Activated naive CD8-positive, alpha-beta T cell treated with anti-CD3 and anti-CD28 coated beads, Interleukin-2, amount 50 U/mL, for 24 hours (primary cell): ENCODE measurements around the gene TOGARAM2.

Experiments used
- ATAC-seq: fragments of 150-1000 bp; cut with Tn5 transposase; one replicate; pipeline ENCODE4 v1.10.0; 2021
- DNase-seq: peaks from one replicate; pipeline ENCODE4 v3.0.0; 2021
- H3K27ac Mint-ChIP-seq: one replicate; pipeline ENCODE4 v1.8.0; 2021; ENCODE audit warnings: mild to moderate bottlenecking, mixed read lengths
- H3K27me3 Mint-ChIP-seq: one replicate; pipeline ENCODE4 v1.8.0; 2021; ENCODE audit warnings: mixed read lengths
- H3K36me3 Mint-ChIP-seq: one replicate; pipeline ENCODE4 v1.8.0; 2021; ENCODE audit warnings: low read depth, mixed read lengths
- H3K4me1 Mint-ChIP-seq: one replicate; pipeline ENCODE4 v1.8.0; 2021; ENCODE audit warnings: mixed read lengths
- H3K4me3 Mint-ChIP-seq: one replicate; pipeline ENCODE4 v1.8.0; 2021; ENCODE audit warnings: mild to moderate bottlenecking, moderate library complexity, mixed read lengths
- H3K9me3 Mint-ChIP-seq: one replicate; pipeline ENCODE4 v1.8.0; 2021; ENCODE audit warnings: mixed read lengths

The TOGARAM2 gene

GRCh38 chr2:29100564-29100963 lies 119.5 kb downstream of the TOGARAM2 start:
- H3K4me3 Mint-ChIP-seq = no peak overlapping the region
- H3K4me1 Mint-ChIP-seq = no peaks in the 10 kb centered on the region
- DNase-seq = no peak
- no peaks in the 10 kb centered on the region for H3K36me3 Mint-ChIP-seq
- H3K27ac Mint-ChIP-seq = no peak overlapping the region
- no peaks in the 10 kb centered on the region for H3K27me3 Mint-ChIP-seq
- no peaks in the 10 kb centered on the region for H3K9me3 Mint-ChIP-seq
- ATAC-seq = no peak
